Measurements from ENCODE around the gene L3MBTL3.

GRCh38 chr6:130020907-130021629, 2.7 kb downstream of the L3MBTL3 start:
- TF ChIP-seq POLR2A (IDR thresholded peaks at IDR 0.05; ENCODE audit: low read length) (no peak), GATA1 (IDR thresholded peaks at IDR 0.05; ENCODE audit: low read depth, low read length) (no peak)
